Prostate gland (tissue), 2 donors: Measurements from ENCODE around the gene ULBP3.

ENCODE experiments used
- POLR2A ChIP-seq: fragments of 450-650 bp; IDR thresholded peaks from one replicate; pipeline ENCODE4 v1.6.1; 2016; ENCODE audit warnings: antibody characterized with exemption, mild to moderate bottlenecking
- TF ChIP-seq, protein P1 (sequence below), 4 experiments: fragments of 200-600 bp in 2 of 4; fragments of 450-650 bp in 2 of 4; sonication (generic) in 2 of 4; IDR thresholded peaks; 1 replicate in 3 of 4; 2 replicates in 1 of 4; pipeline ENCODE4 v1.5.1; 2016 to 2019; ENCODE audit warnings: antibody characterized with exemption in 4 of 4, mild to moderate bottlenecking in 2 of 4, moderate library complexity in 2 of 4

DNA sequence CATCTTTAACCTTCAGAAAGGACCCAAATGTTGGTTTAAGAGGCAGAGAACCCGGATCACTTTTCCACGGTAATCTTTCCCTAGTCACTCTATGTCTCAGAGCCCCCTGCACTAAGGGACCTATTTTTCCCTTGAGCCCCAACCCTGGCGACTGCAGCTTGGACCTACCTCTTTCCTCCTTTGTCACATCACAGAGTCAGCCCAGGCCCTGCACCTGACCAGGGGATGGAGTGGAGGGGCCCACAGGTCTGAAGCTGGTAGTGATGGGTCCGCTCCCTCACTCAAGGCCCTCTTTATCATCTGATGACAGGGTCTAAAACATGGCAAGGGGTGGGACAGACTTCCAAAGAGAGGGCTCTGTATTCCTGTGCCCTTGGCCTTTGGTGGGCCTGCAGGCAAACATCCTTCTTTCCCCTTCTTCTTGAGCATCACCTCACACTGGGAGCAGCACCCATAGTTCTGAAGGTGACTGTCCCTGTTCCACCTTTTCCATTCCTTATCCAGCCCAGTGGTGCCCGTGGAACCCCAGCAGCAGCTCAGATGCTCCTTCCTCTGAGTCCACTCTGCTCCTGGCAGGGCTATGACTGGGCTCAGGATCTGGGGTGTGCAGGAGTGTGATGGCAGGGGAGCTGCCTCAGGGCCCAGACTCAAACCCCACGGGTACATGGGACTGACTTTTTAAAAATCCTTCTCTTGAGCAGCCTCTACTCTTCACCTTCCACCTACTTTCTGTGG, 49.9 kb downstream of the ULBP3 start:
- no peak for TF ChIP-seq POLR2A
- TF ChIP-seq, protein P1, sequence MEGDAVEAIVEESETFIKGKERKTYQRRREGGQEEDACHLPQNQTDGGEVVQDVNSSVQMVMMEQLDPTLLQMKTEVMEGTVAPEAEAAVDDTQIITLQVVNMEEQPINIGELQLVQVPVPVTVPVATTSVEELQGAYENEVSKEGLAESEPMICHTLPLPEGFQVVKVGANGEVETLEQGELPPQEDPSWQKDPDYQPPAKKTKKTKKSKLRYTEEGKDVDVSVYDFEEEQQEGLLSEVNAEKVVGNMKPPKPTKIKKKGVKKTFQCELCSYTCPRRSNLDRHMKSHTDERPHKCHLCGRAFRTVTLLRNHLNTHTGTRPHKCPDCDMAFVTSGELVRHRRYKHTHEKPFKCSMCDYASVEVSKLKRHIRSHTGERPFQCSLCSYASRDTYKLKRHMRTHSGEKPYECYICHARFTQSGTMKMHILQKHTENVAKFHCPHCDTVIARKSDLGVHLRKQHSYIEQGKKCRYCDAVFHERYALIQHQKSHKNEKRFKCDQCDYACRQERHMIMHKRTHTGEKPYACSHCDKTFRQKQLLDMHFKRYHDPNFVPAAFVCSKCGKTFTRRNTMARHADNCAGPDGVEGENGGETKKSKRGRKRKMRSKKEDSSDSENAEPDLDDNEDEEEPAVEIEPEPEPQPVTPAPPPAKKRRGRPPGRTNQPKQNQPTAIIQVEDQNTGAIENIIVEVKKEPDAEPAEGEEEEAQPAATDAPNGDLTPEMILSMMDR (IDR thresholded peaks at IDR 0.05): no peak
